Esophagus squamous epithelium (tissue), 5 donors: ENCODE measurements around the gene TMEM51. TPM values are rescaled to one million over a fixed set of nuclear protein-coding genes. Genes with fewer than 3 reads are reported as not detected.

ENCODE experiments used
- DNase-seq: peaks from one replicate; lab custom pipeline; 2025; lab: John Stamatoyannopoulos, UW
- H3K27ac ChIP-seq, 4 donors: fragments of 200-600 bp; sonication (generic); one replicate each; pipeline ENCODE4 v1.5.1; 2016 to 2019; ENCODE audit warnings: mild to moderate bottlenecking in 1 of 4
- H3K27me3 ChIP-seq, 4 donors: fragments of 200-600 bp; sonication (generic); 1 replicate in 3 of 4; 2 replicates in 1 of 4; pipeline versions ENCODE4 v1.5.1 to v1.6.0; 2017 to 2021; ENCODE audit warnings: antibody characterized with exemption in 1 of 4
- H3K36me3 ChIP-seq, 3 donors: fragments of 200-600 bp; sonication (generic); one replicate each; pipeline ENCODE4 v1.5.1; 2016 to 2019
- H3K4me1 ChIP-seq, 3 donors: fragments of 200-600 bp; sonication (generic); one replicate each; pipeline ENCODE4 v1.5.1; 2017 to 2019
- H3K4me3 ChIP-seq, 4 donors: fragments of 200-600 bp; sonication (generic); 1 replicate in 3 of 4; 2 replicates in 1 of 4; pipeline ENCODE4 v1.5.1; 2016 to 2019; ENCODE audit warnings: mild to moderate bottlenecking in 2 of 4, moderate library complexity in 1 of 4
- H3K9me3 ChIP-seq, 3 donors: fragments of 200-600 bp; sonication (generic); one replicate each; pipeline ENCODE4 v1.5.1; 2016 to 2019
- POLR2A ChIP-seq, 4 donors: fragments of 450-650 bp; IDR thresholded peaks; one replicate each; pipeline ENCODE4 v1.6.1; 2017; ENCODE audit warnings: antibody characterized with exemption in 4 of 4, mild to moderate bottlenecking in 4 of 4, moderate library complexity in 3 of 4
- WGBS, 2 donors: methylation state at CpG; one replicate each; pipeline ENCODE4 v1.1.5; 2018; 5-methylcytosine and 5-hydroxymethylcytosine counted together
- intact Hi-C: fragments of 100-400 bp; cut with DNase I; formaldehyde crosslinking; loops from one replicate; pipeline ENCODE4 v1.15.0; 2022
- total RNA-seq, 4 donors: library from RNA; depleted of rRNA; stranded (reverse); fragments of >200 nt; gene quantifications; one replicate each; pipeline ENCODE4 v1.1.0, GENCODE V29; 2016
- TF ChIP-seq, protein P1 (sequence below), 6 experiments: fragments of 450-650 bp in 4 of 6; fragments of 200-600 bp in 2 of 6; sonication (generic) in 2 of 6; IDR thresholded peaks; one replicate each; pipeline ENCODE4 v1.5.1; 2016 to 2019; ENCODE audit warnings: antibody characterized with exemption in 6 of 6, mild to moderate bottlenecking in 4 of 6, moderate library complexity in 4 of 6
- donor health status: DM: yes; HTN: yes; CAD: no.

The TMEM51 gene
- total RNA-seq, 4 donors from 2014 or later = 11.6 to 23.7 (median 17.7) TPM

DNA sequence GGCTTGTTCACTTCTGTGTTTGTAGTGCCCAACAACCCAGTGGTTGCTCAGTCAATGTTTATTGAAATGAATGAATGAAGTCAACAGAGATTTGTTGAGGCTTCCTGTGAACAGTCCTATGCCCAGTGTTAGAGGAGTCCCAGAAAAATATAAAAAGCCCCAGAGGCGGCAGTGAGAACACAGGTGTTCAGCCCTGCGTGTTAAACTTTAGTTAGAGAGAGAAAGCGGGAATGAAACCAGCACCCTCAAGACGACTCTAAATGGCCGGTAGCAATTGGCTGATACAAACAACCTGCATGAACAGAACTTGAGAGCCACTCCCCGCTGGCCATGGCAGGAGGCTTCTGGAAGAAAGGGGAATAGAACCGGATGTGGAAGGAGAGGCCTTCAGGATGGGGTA is 22.6 kb downstream of the TMEM51 start:
- 88 to 89% methylated on average over 7 of the region's 7 CpGs for WGBS, 2 donors
- Histone ChIP-seq H3K9me3 (no peaks in the 10 kb centered on the region), H3K27ac (no peak overlapping the region), H3K27me3 (no peaks in the 10 kb centered on the region), H3K4me1 (peaks cover 47 to 84% (median 54%) of the 10 kb centered on the region in 3 donors), H3K36me3 (no peaks in the 10 kb centered on the region), H3K4me3 (no peak overlapping the region)
- no peak for TF ChIP-seq POLR2A (IDR thresholded peaks at IDR 0.05)
- TF ChIP-seq, protein P1, sequence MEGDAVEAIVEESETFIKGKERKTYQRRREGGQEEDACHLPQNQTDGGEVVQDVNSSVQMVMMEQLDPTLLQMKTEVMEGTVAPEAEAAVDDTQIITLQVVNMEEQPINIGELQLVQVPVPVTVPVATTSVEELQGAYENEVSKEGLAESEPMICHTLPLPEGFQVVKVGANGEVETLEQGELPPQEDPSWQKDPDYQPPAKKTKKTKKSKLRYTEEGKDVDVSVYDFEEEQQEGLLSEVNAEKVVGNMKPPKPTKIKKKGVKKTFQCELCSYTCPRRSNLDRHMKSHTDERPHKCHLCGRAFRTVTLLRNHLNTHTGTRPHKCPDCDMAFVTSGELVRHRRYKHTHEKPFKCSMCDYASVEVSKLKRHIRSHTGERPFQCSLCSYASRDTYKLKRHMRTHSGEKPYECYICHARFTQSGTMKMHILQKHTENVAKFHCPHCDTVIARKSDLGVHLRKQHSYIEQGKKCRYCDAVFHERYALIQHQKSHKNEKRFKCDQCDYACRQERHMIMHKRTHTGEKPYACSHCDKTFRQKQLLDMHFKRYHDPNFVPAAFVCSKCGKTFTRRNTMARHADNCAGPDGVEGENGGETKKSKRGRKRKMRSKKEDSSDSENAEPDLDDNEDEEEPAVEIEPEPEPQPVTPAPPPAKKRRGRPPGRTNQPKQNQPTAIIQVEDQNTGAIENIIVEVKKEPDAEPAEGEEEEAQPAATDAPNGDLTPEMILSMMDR (IDR thresholded peaks at IDR 0.05) = no peak
- intact Hi-C loops = no loop called here
- no peak for DNase-seq

DNA sequence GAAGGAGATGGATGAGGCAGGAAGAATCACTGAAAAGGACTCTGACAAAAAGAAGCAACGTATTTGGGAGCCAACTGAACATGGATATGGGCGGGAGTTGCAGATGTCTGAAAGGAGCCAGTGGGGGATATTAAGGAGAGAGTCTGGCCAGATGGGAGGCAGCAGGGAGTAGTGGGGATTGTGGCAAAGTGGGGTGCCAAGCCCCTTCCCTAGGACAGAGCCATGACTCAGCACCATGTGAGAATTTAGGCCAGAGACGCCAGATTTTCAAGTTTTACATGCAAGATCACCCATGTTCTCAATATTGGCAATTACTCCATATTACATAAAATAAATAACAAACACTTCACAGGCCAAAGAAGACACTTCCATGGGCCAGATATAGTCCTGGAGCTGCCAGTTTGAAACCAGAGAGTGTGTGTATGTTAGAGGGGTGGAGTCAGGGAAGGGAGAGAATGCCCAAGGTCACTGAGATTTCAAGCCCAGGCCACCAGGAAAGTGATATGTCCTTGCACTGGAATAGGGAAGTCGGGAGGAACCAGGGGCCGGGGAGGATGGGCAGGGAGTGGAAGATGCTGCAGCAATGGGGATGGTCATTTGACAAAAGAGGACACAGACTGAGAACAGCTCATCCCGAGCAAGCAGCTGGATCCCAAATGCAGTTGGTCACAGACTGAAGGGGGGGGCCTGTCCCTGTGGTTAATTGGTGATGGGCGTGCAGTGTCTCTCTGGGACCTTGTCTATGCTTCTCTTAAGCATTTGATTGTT is 23.5 kb downstream of the TMEM51 start:
- intact Hi-C loops = no loop called here
- 67 to 73% methylated on average over 7 of the region's 7 CpGs for WGBS, 2 donors
- Histone ChIP-seq H3K27ac (peak overlapping the region in 2 of 4 donors; percentile 13 to 17), H3K9me3 (no peaks in the 10 kb centered on the region), H3K36me3 (no peaks in the 10 kb centered on the region), H3K4me3 (no peak overlapping the region), H3K27me3 (no peaks in the 10 kb centered on the region), H3K4me1 (peaks cover 46 to 85% (median 50%) of the 10 kb centered on the region in 3 donors)
- no peak for TF ChIP-seq POLR2A (IDR thresholded peaks at IDR 0.05)
- TF ChIP-seq, protein P1 (IDR thresholded peaks at IDR 0.05) = no peak
- DNase-seq = no peak

DNA sequence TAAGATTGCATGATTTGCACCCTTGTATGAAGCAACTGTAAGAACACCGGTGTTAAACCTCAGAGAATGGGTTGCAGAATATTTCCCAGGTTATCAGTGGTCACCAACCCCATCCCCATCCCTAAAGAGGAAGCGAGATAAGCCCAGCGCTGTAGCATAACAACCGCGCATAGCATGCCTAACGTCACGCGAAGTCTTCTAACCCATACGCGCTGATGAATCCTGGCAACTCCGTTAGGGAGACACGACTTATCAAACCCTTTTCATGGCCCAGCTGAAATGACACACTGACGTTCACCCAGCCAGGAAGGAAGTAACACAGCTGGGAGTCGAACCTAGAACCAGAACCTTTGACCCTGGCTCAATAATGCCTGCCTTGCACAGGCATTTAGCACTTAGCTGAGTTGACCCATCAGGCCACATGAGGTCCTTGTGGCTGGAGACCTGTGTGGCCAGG is 24.2 kb downstream of the TMEM51 start:
- H3K4me1 ChIP-seq = peaks cover 40 to 81% (median 44%) of the 10 kb centered on the region in 3 donors
- no peak for DNase-seq
- H3K9me3 ChIP-seq = no peaks in the 10 kb centered on the region
- no peaks in the 10 kb centered on the region for H3K27me3 ChIP-seq
- peak overlapping the region in 3 of 4 donors; percentile 61 to 87 (median 80) for H3K27ac ChIP-seq
- H3K4me3 ChIP-seq = no peak overlapping the region
- TF ChIP-seq, protein P1 (IDR thresholded peaks at IDR 0.05) = no peak
- no peaks in the 10 kb centered on the region for H3K36me3 ChIP-seq
- WGBS, 2 donors = 81 to 83% methylated on average over 12 to 14 of the region's 14 CpGs
- intact Hi-C loops = no loop called here

DNA sequence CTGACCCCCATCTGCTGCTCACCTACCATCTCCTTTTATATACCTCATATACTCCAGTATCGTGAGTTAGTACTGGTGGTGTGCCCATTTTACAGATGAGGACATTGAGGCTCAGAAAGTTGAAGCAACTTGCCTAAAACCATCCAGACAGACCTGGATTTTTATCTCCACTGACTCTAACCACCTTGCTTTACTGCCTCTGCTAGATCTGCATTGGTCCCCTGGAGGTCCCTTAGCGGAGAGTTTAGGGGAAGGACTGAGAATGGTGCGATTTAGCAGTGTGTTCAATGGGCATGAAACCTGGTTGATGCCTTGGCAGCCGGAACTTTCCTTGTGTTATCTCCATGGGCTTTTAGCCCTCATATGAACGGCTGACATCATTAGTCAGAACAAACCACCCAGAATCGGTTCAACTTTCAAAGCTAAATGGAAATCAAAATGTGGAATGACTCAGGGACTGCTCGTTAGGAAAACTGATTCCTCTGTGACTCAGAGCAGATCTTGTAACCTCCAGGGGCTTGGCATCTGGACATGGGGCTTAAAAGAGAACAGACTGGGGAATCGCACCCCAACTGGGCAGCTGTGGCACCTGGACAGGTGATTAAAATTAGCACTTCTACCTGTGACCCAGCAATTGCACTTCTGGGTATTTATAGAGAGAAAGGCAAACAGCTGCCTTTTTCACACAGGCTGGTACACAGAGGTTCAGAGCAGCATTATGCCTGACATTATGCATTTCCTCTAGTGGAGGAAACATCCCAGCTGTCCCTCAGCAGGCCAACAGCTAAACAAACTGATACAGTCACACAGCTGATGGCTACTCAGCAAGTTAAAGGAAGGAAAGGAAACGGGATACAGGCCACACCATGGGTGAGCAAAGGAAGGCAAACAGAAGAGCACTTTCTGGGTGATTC is 25.3 kb downstream of the TMEM51 start:
- H3K9me3 ChIP-seq = no peaks in the 10 kb centered on the region
- no peak for DNase-seq

More for the DNA sequence above, 25.3 kb downstream of the TMEM51 start:
- Histone ChIP-seq H3K4me1 (peaks cover 39 to 70% (median 43%) of the 10 kb centered on the region in 3 donors), H3K36me3 (no peaks in the 10 kb centered on the region), H3K27me3 (no peaks in the 10 kb centered on the region), H3K27ac (peak overlapping the region; percentile 61 to 87 (median 78)), H3K4me3 (no peak overlapping the region)
- TF ChIP-seq POLR2A (IDR thresholded peaks at IDR 0.05) = no peak
- TF ChIP-seq, protein P1 (IDR thresholded peaks at IDR 0.05) = peak in 1 of 6 experiments; percentile 2
- 33 to 35% methylated on average over 9 of the region's 9 CpGs for WGBS, 2 donors
- intact Hi-C loops = no loop called here
